HCT116 (cell line): ENCODE measurements around the gene SPOPL.

Experiments
- CEBPB ChIP-seq: IDR thresholded peaks from 2 replicates; pipeline ENCODE4 v1.6.1; 2012; ENCODE audit warnings: low read depth
- ELF1 ChIP-seq: IDR thresholded peaks from 2 replicates; pipeline ENCODE4 v1.6.1; 2012; ENCODE audit warnings: low read depth, borderline replicate concordance
- EZH2 ChIP-seq: fragments of 200-600 bp; sonication (generic); IDR thresholded peaks from 2 replicates; pipeline ENCODE4 v1.6.1; 2017; ENCODE audit warnings: antibody characterized with exemption, mixed run types
- EZH2phosphoT487 ChIP-seq: fragments of 200-600 bp; IDR thresholded peaks from 2 replicates; pipeline ENCODE4 v1.6.1; 2018; ENCODE audit warnings: antibody characterized with exemption, borderline replicate concordance
- POLR2A ChIP-seq: IDR thresholded peaks from 2 replicates; pipeline ENCODE4 v1.7.0; 2011; ENCODE audit warnings: borderline replicate concordance; ENCODE audit not compliant: insufficient read depth, insufficient read length; ENCODE audit errors: extremely low read depth
- POLR2AphosphoS5 ChIP-seq: IDR thresholded peaks from 2 replicates; pipeline ENCODE4 v1.6.1; 2011; ENCODE audit warnings: mild to moderate bottlenecking, low read depth, low read length, moderate library complexity
- RAD21 ChIP-seq: IDR thresholded peaks from 2 replicates; pipeline ENCODE4 v1.6.1; 2012; ENCODE audit warnings: low read depth, mild to moderate bottlenecking
- REST ChIP-seq: IDR thresholded peaks from 2 replicates; pipeline ENCODE4 v1.6.1; 2012; ENCODE audit warnings: low read depth
- SIN3A ChIP-seq: IDR thresholded peaks from 2 replicates; pipeline ENCODE4 v1.6.1; 2012; ENCODE audit warnings: low read depth
- SP1 ChIP-seq: IDR thresholded peaks from 2 replicates; pipeline ENCODE4 v1.6.1; 2012; ENCODE audit warnings: low read depth
- SRF ChIP-seq: IDR thresholded peaks from 2 replicates; pipeline ENCODE4 v1.6.1; 2012; ENCODE audit warnings: low read depth
- TCF7L2 ChIP-seq: IDR thresholded peaks from 2 replicates; pipeline ENCODE4 v1.7.0; 2011; ENCODE audit warnings: borderline replicate concordance, inconsistent platforms; ENCODE audit not compliant: insufficient read depth, insufficient read length; ENCODE audit errors: extremely low read depth
- ZFX ChIP-seq: fragments of 450-650 bp; IDR thresholded peaks from 2 replicates; pipeline ENCODE4 v1.6.1; 2017
- TF ChIP-seq, protein P1 (sequence below), 3 experiments: fragments of 200-600 bp in 1 of 3; sonication (generic) in 1 of 3; IDR thresholded peaks in 2 of 3; conservative IDR thresholded peaks in 1 of 3; 2 replicates each; pipeline ENCODE4 v1.5.1; 2012 to 2017; ENCODE audit warnings: low read depth in 2 of 3, low read length in 2 of 3, antibody characterized with exemption in 1 of 3, borderline replicate concordance in 1 of 3, control low read depth in 1 of 3, mild to moderate bottlenecking in 1 of 3, mixed read lengths in 1 of 3, mixed run types in 1 of 3, moderate library complexity in 1 of 3; ENCODE audit not compliant: insufficient read depth in 1 of 3

DNA sequence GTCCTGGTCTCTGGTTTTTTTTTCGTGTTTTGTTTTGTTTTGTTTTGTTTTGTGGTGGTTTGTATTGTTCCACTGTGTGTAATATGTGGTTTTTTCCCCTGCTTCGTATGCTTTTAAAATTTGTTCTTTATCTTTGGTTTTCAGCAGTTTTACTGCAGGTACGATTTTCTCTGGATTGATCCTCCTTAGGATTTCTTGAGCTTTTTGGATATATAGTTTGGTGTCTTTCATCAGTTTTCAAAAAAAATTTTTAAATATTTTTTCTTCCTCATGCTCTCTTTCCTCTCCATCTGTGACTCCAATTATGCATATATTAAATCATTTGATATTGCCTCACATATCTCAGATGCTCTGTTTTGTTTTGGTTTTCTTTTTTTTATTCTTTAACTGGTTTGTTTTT, 78.0 kb downstream of the SPOPL start:
- TF ChIP-seq, protein P1, sequence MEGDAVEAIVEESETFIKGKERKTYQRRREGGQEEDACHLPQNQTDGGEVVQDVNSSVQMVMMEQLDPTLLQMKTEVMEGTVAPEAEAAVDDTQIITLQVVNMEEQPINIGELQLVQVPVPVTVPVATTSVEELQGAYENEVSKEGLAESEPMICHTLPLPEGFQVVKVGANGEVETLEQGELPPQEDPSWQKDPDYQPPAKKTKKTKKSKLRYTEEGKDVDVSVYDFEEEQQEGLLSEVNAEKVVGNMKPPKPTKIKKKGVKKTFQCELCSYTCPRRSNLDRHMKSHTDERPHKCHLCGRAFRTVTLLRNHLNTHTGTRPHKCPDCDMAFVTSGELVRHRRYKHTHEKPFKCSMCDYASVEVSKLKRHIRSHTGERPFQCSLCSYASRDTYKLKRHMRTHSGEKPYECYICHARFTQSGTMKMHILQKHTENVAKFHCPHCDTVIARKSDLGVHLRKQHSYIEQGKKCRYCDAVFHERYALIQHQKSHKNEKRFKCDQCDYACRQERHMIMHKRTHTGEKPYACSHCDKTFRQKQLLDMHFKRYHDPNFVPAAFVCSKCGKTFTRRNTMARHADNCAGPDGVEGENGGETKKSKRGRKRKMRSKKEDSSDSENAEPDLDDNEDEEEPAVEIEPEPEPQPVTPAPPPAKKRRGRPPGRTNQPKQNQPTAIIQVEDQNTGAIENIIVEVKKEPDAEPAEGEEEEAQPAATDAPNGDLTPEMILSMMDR (IDR thresholded peaks at IDR 0.05 in 2 of 3, conservative IDR thresholded peaks at IDR 0.05 in 1 of 3; ENCODE audit: borderline replicate concordance in 1 of 3, insufficient read depth in 1 of 3, low read depth in 2 of 3, low read length in 2 of 3) = no peak
- no peak for TF ChIP-seq EZH2
- TF ChIP-seq REST = no peak
- no peak for TF ChIP-seq SRF
- no peak for TF ChIP-seq RAD21
- TF ChIP-seq SP1 = no peak
- TF ChIP-seq POLR2A = no peak
- TF ChIP-seq ELF1 = no peak
- TF ChIP-seq CEBPB = no peak
- no peak for TF ChIP-seq ZFX
- no peak for TF ChIP-seq TCF7L2
- TF ChIP-seq SIN3A = no peak
- no peak for TF ChIP-seq POLR2AphosphoS5
- no peak for TF ChIP-seq EZH2phosphoT487
